GM23338 (cell line): ENCODE results near the gene ZFAND6. TPM values are rescaled to one million over a fixed set of nuclear protein-coding genes. Genes with fewer than 3 reads are reported as not detected.

Experiments
- ATAC-seq: fragments of 200-7000 bp; cut with Tn5 transposase; 3 replicates; pipeline ENCODE4 v1.9.1; 2020
- DNase-seq: peaks from one replicate; pipeline ENCODE4 v3.0.0-alpha.2; 2015; ENCODE audit warnings: low spot score
- H2AFZ ChIP-seq: fragments of 200-600 bp; sonication (generic); 2 replicates; pipeline ENCODE4 v1.8.0; 2016; ENCODE audit warnings: antibody characterized with exemption, mild to moderate bottlenecking, moderate library complexity
- H3F3A ChIP-seq: fragments of 200-600 bp; sonication (generic); replicated peaks from 2 replicates; pipeline ENCODE4 v1.8.0; 2017; ENCODE audit warnings: antibody characterized with exemption, mixed run types, low read depth
- H3K27ac ChIP-seq: fragments of 200-600 bp; sonication (generic); 2 replicates; pipeline ENCODE4 v1.6.1; 2016; ENCODE audit warnings: low read depth
- H3K27me3 ChIP-seq: fragments of 200-600 bp; sonication (generic); 2 replicates; pipeline ENCODE4 v1.8.0; 2016; ENCODE audit warnings: mild to moderate bottlenecking, mixed run types, moderate library complexity; ENCODE audit not compliant: insufficient read depth
- H3K36me3 ChIP-seq: fragments of 200-600 bp; sonication (generic); 2 replicates; pipeline ENCODE4 v1.8.0; 2016; ENCODE audit warnings: mild to moderate bottlenecking; ENCODE audit not compliant: insufficient read depth
- H3K4me1 ChIP-seq: fragments of 200-600 bp; sonication (generic); 2 replicates; pipeline ENCODE4 v1.8.0; 2016; ENCODE audit warnings: mild to moderate bottlenecking, moderate library complexity; ENCODE audit not compliant: insufficient read depth
- H3K4me2 ChIP-seq: fragments of 200-600 bp; sonication (generic); 2 replicates; pipeline ENCODE4 v1.7.1; 2017; ENCODE audit warnings: mixed run types
- H3K4me3 ChIP-seq: fragments of 200-600 bp; sonication (generic); 2 replicates; pipeline ENCODE4 v1.6.1; 2016; ENCODE audit warnings: mixed run types
- H3K79me2 ChIP-seq: fragments of 200-600 bp; sonication (generic); replicated peaks from 2 replicates; pipeline ENCODE4 v1.8.0; 2017; ENCODE audit warnings: mild to moderate bottlenecking; ENCODE audit not compliant: insufficient read depth
- H3K9me2 ChIP-seq: fragments of 200-600 bp; sonication (generic); 2 replicates; pipeline ENCODE4 v1.8.0; 2017; ENCODE audit not compliant: insufficient read depth
- H4K20me1 ChIP-seq: fragments of 200-600 bp; sonication (generic); replicated peaks from 2 replicates; pipeline ENCODE4 v1.8.0; 2017; ENCODE audit warnings: mild to moderate bottlenecking; ENCODE audit not compliant: insufficient read depth
- H3K27ac Mint-ChIP-seq: 2 replicates; pipeline ENCODE4 v1.8.0; 2020; ENCODE audit warnings: inconsistent platforms, mild to moderate bottlenecking, moderate library complexity, mixed read lengths
- H3K27me3 Mint-ChIP-seq: 3 replicates; pipeline ENCODE4 v1.8.0; 2022; ENCODE audit warnings: low read depth, mild to moderate bottlenecking, moderate library complexity, mixed read lengths, inconsistent platforms; ENCODE audit not compliant: insufficient read depth, poor library complexity
- H3K36me3 Mint-ChIP-seq: 3 replicates; pipeline ENCODE4 v1.8.0; 2021; ENCODE audit warnings: low read depth, mild to moderate bottlenecking, inconsistent platforms, moderate library complexity, mixed read lengths
- H3K4me1 Mint-ChIP-seq: 3 replicates; pipeline ENCODE4 v1.8.0; 2020; ENCODE audit warnings: mild to moderate bottlenecking, inconsistent platforms, mixed read lengths
- H3K4me3 Mint-ChIP-seq: 3 replicates; pipeline ENCODE4 v1.8.0; 2021; ENCODE audit warnings: moderate library complexity, mild to moderate bottlenecking, inconsistent platforms, mixed read lengths
- H3K9me3 Mint-ChIP-seq: 3 replicates; pipeline ENCODE4 v1.8.0; 2020; ENCODE audit warnings: moderate library complexity, mild to moderate bottlenecking, inconsistent platforms, mixed read lengths
- CREB1 ChIP-seq: fragments of 250-450 bp; sonication (Bioruptor Pico); IDR thresholded peaks from 2 replicates; pipeline ENCODE4 v1.5.0; 2020; ENCODE audit warnings: low read depth, mild to moderate bottlenecking, moderate library complexity
- EZH2 ChIP-seq: fragments of 200-600 bp; sonication (generic); IDR thresholded peaks from one replicate; pipeline ENCODE4 v1.8.0; 2017; ENCODE audit warnings: antibody characterized with exemption, mild to moderate bottlenecking, low read depth; ENCODE audit not compliant: unreplicated experiment
- EZH2phosphoT487 ChIP-seq: fragments of 200-600 bp; sonication (generic); IDR thresholded peaks from one replicate; pipeline ENCODE4 v1.8.1; 2018; ENCODE audit warnings: antibody characterized with exemption; ENCODE audit not compliant: unreplicated experiment
- JUNB ChIP-seq: IDR thresholded peaks from one replicate; pipeline ENCODE4 v1.6.1; 2016; ENCODE audit warnings: antibody characterized with exemption; ENCODE audit not compliant: unreplicated experiment
- NANOG ChIP-seq: IDR thresholded peaks from 2 replicates; pipeline ENCODE4 v1.6.1; 2016; ENCODE audit warnings: antibody characterized with exemption, borderline replicate concordance
- POLR2AphosphoS5 ChIP-seq: IDR thresholded peaks from 2 replicates; pipeline ENCODE4 v1.6.1; 2016; ENCODE audit warnings: antibody characterized with exemption, low read depth
- STAT1 ChIP-seq: IDR thresholded peaks from one replicate; pipeline ENCODE4 v1.6.1; 2016; ENCODE audit warnings: antibody characterized with exemption; ENCODE audit not compliant: unreplicated experiment
- ZNF114 ChIP-seq: fragments of 250-450 bp; sonication (Bioruptor Pico); IDR thresholded peaks from 2 replicates; pipeline ENCODE4 v1.5.0; 2020; ENCODE audit warnings: mild to moderate bottlenecking, moderate library complexity
- ZNF331 ChIP-seq: fragments of 250-450 bp; sonication (Bioruptor Pico); IDR thresholded peaks from 2 replicates; pipeline ENCODE4 v1.5.0; 2020; ENCODE audit warnings: low read depth, mild to moderate bottlenecking, moderate library complexity
- polyA plus RNA-seq: library from polyadenylated mRNA; unstranded; fragments of >200 nt; fragmentation: Nextera tagmentation; extraction: Ambion mirVana; gene quantifications from 2 replicates; pipeline ENCODE4 v1.2.1, GENCODE V29; 2016
- total RNA-seq: library from RNA; depleted of rRNA; stranded (reverse); fragments of >200 nt; shearing (Covaris generic); gene quantifications from 2 replicates; pipeline ENCODE4 v1.2.3, GENCODE V29; 2014
- TF ChIP-seq, protein P1 (sequence below), 2 experiments: fragments of 200-600 bp in 1 of 2; sonication (generic) in 1 of 2; conservative IDR thresholded peaks; 2 replicates each; pipeline versions ENCODE4 v1.5.1 to v1.6.1; 2016 to 2017; ENCODE audit warnings: antibody characterized with exemption in 2 of 2, low read depth in 2 of 2, mild to moderate bottlenecking in 2 of 2, moderate library complexity in 1 of 2
- TF ChIP-seq, protein P2 (sequence below): IDR thresholded peaks from 2 replicates; pipeline ENCODE4 v1.6.1; 2016; ENCODE audit warnings: antibody characterized with exemption
- TF ChIP-seq, protein P3 (sequence below): IDR thresholded peaks from one replicate; pipeline ENCODE4 v1.6.1; 2018; ENCODE audit warnings: antibody characterized with exemption; ENCODE audit not compliant: unreplicated experiment
- TF ChIP-seq, protein P4 (sequence below): fragments of 250-450 bp; sonication (Bioruptor Pico); IDR thresholded peaks from 2 replicates; pipeline ENCODE4 v1.5.0; 2020; ENCODE audit warnings: mild to moderate bottlenecking, moderate library complexity

ZFAND6 gene
- total and polyA plus RNA-seq, 2 experiments from 2014 or later, result 205 to 292 TPM

DNA sequence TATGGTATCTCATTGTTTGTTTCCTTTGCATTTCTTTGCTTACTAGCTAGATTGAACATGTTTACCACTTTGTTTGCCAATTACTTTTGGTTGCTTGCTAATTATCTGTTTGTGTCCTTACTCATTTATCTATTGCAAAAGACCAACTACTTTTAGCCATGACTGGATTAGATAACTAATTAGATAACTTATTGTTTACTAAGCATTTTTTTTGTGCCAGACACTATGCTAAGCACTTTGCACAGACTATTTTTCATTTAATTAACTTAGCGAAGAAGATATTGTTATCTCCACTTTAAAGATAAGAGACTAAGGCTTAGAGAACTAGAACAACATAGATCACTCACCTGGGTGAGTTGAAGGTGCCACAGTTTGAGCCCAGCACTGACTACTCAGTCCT is 16.9 kb upstream of the ZFAND6 start:
- no peaks in the 10 kb centered on the region for H3K27me3 ChIP-seq
- Mint-ChIP-seq H3K36me3 (no peaks in the 10 kb centered on the region), H3K4me1 (peaks cover 16% of the 10 kb centered on the region), H3K27me3 (peaks cover 8% of the 10 kb centered on the region), H3K9me3 (peaks cover 6% of the 10 kb centered on the region; the same call in 2 of the 3 replicates), H3K4me3 (no peak overlapping the region), H3K27ac (no peak overlapping the region)
- H3K36me3 ChIP-seq, result no peaks in the 10 kb centered on the region
- H3K9me2 ChIP-seq, result peaks cover 4% of the 10 kb centered on the region; the same call in 1 of the 2 replicates
- H3K27ac ChIP-seq, result no peak overlapping the region
- no peak overlapping the region for H3K4me3 ChIP-seq
- no peaks in the 10 kb centered on the region for H3K79me2 ChIP-seq
- ATAC-seq (no peak), DNase-seq (no peak)
- peak overlapping the region; percentile 24; the same call in 1 of the 2 replicates for H3K4me2 ChIP-seq
- TF ChIP-seq, protein P1, sequence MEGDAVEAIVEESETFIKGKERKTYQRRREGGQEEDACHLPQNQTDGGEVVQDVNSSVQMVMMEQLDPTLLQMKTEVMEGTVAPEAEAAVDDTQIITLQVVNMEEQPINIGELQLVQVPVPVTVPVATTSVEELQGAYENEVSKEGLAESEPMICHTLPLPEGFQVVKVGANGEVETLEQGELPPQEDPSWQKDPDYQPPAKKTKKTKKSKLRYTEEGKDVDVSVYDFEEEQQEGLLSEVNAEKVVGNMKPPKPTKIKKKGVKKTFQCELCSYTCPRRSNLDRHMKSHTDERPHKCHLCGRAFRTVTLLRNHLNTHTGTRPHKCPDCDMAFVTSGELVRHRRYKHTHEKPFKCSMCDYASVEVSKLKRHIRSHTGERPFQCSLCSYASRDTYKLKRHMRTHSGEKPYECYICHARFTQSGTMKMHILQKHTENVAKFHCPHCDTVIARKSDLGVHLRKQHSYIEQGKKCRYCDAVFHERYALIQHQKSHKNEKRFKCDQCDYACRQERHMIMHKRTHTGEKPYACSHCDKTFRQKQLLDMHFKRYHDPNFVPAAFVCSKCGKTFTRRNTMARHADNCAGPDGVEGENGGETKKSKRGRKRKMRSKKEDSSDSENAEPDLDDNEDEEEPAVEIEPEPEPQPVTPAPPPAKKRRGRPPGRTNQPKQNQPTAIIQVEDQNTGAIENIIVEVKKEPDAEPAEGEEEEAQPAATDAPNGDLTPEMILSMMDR (conservative IDR thresholded peaks at IDR 0.05; ENCODE audit: low read depth in 2 of 2), result no peak
- TF ChIP-seq, protein P2, sequence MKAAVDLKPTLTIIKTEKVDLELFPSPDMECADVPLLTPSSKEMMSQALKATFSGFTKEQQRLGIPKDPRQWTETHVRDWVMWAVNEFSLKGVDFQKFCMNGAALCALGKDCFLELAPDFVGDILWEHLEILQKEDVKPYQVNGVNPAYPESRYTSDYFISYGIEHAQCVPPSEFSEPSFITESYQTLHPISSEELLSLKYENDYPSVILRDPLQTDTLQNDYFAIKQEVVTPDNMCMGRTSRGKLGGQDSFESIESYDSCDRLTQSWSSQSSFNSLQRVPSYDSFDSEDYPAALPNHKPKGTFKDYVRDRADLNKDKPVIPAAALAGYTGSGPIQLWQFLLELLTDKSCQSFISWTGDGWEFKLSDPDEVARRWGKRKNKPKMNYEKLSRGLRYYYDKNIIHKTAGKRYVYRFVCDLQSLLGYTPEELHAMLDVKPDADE, result no peak
- TF ChIP-seq, protein P3, sequence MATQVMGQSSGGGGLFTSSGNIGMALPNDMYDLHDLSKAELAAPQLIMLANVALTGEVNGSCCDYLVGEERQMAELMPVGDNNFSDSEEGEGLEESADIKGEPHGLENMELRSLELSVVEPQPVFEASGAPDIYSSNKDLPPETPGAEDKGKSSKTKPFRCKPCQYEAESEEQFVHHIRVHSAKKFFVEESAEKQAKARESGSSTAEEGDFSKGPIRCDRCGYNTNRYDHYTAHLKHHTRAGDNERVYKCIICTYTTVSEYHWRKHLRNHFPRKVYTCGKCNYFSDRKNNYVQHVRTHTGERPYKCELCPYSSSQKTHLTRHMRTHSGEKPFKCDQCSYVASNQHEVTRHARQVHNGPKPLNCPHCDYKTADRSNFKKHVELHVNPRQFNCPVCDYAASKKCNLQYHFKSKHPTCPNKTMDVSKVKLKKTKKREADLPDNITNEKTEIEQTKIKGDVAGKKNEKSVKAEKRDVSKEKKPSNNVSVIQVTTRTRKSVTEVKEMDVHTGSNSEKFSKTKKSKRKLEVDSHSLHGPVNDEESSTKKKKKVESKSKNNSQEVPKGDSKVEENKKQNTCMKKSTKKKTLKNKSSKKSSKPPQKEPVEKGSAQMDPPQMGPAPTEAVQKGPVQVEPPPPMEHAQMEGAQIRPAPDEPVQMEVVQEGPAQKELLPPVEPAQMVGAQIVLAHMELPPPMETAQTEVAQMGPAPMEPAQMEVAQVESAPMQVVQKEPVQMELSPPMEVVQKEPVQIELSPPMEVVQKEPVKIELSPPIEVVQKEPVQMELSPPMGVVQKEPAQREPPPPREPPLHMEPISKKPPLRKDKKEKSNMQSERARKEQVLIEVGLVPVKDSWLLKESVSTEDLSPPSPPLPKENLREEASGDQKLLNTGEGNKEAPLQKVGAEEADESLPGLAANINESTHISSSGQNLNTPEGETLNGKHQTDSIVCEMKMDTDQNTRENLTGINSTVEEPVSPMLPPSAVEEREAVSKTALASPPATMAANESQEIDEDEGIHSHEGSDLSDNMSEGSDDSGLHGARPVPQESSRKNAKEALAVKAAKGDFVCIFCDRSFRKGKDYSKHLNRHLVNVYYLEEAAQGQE, result no peak
- TF ChIP-seq STAT1 (no peak), CREB1 (CRISPR knock-in tag) (no peak), ZNF114 (CRISPR knock-in tag) (no peak), ZNF331 (CRISPR knock-in tag) (no peak), NANOG (no peak), EZH2 (no peak), POLR2AphosphoS5 (no peak), JUNB (no peak), EZH2phosphoT487 (no peak)
- TF ChIP-seq, protein P4, sequence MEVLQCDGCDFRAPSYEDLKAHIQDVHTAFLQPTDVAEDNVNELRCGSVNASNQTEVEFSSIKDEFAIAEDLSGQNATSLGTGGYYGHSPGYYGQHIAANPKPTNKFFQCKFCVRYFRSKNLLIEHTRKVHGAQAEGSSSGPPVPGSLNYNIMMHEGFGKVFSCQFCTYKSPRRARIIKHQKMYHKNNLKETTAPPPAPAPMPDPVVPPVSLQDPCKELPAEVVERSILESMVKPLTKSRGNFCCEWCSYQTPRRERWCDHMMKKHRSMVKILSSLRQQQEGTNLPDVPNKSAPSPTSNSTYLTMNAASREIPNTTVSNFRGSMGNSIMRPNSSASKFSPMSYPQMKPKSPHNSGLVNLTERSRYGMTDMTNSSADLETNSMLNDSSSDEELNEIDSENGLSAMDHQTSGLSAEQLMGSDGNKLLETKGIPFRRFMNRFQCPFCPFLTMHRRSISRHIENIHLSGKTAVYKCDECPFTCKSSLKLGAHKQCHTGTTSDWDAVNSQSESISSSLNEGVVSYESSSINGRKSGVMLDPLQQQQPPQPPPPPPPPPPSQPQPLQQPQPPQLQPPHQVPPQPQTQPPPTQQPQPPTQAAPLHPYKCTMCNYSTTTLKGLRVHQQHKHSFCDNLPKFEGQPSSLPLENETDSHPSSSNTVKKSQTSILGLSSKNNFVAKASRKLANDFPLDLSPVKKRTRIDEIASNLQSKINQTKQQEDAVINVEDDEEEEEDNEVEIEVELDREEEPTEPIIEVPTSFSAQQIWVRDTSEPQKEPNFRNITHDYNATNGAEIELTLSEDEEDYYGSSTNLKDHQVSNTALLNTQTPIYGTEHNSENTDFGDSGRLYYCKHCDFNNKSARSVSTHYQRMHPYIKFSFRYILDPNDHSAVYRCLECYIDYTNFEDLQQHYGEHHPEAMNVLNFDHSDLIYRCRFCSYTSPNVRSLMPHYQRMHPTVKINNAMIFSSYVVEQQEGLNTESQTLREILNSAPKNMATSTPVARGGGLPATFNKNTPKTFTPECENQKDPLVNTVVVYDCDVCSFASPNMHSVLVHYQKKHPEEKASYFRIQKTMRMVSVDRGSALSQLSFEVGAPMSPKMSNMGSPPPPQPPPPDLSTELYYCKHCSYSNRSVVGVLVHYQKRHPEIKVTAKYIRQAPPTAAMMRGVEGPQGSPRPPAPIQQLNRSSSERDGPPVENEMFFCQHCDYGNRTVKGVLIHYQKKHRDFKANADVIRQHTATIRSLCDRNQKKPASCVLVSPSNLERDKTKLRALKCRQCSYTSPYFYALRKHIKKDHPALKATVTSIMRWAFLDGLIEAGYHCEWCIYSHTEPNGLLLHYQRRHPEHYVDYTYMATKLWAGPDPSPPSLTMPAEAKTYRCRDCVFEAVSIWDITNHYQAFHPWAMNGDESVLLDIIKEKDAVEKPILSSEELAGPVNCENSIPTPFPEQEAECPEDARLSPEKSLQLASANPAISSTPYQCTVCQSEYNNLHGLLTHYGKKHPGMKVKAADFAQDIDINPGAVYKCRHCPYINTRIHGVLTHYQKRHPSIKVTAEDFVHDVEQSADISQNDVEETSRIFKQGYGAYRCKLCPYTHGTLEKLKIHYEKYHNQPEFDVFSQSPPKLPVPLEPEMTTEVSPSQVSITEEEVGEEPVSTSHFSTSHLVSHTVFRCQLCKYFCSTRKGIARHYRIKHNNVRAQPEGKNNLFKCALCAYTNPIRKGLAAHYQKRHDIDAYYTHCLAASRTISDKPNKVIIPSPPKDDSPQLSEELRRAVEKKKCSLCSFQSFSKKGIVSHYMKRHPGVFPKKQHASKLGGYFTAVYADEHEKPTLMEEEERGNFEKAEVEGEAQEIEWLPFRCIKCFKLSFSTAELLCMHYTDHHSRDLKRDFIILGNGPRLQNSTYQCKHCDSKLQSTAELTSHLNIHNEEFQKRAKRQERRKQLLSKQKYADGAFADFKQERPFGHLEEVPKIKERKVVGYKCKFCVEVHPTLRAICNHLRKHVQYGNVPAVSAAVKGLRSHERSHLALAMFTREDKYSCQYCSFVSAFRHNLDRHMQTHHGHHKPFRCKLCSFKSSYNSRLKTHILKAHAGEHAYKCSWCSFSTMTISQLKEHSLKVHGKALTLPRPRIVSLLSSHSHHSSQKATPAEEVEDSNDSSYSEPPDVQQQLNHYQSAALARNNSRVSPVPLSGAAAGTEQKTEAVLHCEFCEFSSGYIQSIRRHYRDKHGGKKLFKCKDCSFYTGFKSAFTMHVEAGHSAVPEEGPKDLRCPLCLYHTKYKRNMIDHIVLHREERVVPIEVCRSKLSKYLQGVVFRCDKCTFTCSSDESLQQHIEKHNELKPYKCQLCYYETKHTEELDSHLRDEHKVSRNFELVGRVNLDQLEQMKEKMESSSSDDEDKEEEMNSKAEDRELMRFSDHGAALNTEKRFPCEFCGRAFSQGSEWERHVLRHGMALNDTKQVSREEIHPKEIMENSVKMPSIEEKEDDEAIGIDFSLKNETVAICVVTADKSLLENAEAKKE, result no peak
- peaks cover 12% of the 10 kb centered on the region for H3K4me1 ChIP-seq
- no peak overlapping the region for H2AFZ ChIP-seq
- no peaks in the 10 kb centered on the region for H4K20me1 ChIP-seq
- H3F3A ChIP-seq, result no peaks in the 10 kb centered on the region
